T1000 (cell line): ENCODE data around the gene SYT5.
"Not testable (repeated sequence)": the region's sequence is repeated elsewhere in the genome, so short reads cannot be mapped to it uniquely, and the experiment has no call there.

Experiments used
- DNase-seq: peaks from one replicate; lab custom pipeline; 2025; ENCODE audit warnings: mixed read lengths; lab: John Stamatoyannopoulos, UW

SYT5 gene

DNA sequence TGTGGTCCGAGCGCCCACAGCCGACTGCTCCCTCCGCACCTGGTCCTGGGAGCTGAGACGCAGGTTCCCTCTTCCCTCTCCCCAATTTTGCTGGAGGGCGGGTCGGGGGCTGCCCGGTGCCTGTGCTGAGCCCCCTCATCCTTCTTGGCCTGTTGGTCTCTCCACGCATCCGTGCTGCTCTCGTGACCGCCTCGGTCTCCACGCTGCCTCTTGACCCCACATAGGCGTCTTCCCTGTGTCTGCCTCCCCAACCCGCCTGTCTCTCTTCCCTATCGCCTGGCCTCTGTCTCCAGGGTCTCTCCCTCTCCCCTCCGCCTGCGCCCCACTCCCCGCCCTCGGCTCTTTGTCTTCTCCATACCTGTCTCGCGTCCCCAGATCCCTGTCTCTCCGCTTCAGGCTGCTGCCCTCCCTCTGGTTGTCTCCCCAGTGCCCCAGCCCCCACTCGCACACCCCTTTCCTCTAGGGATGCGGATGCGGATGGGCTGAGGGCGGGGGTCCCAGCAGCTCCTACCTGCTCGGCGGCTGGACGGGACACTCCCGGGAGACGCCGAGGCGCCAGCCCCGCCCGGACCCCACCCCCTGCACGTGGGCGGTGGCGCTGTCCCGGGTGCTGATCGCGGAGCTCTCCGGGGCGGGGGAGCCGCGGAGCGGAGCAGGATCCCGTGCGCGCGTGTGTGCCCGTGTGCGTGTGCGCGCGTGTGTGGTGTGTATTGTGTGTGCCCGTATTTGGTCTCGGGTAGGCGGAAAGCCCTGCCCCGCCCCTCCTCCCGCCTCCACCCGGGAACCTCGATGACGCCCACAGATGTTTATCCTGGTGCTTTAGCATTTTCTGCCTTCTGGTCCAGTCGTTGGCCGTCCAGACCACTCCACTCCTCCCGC lies at the start of gene SYT5:
TSS of gene SYT5 (minus strand) at position 684 of the 879 bp plus-strand sequence. CDS start 1,248 bp downstream, outside the sequence.
- DNase-seq: no peak

DNA sequence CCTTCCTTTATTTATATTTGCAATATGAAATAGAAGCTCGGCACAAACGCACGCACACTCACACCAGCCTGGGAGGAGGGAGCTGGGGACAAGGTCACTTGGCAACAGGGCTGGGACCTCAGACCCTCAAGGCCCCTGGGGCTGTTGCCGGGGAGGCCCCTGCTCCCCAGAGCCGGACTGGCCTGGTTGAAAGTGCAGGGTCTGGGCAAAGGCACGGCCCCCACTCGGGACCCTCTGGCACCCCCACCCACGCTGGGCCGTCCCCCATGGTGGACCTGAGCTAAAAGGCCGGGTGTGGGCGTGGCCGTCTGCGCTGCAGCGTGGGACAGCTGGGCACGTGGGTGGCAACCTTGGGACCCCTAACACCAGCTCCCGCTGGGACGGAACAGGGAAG lies 49.7 kb upstream of the SYT5 start:
- no peak for DNase-seq

DNA sequence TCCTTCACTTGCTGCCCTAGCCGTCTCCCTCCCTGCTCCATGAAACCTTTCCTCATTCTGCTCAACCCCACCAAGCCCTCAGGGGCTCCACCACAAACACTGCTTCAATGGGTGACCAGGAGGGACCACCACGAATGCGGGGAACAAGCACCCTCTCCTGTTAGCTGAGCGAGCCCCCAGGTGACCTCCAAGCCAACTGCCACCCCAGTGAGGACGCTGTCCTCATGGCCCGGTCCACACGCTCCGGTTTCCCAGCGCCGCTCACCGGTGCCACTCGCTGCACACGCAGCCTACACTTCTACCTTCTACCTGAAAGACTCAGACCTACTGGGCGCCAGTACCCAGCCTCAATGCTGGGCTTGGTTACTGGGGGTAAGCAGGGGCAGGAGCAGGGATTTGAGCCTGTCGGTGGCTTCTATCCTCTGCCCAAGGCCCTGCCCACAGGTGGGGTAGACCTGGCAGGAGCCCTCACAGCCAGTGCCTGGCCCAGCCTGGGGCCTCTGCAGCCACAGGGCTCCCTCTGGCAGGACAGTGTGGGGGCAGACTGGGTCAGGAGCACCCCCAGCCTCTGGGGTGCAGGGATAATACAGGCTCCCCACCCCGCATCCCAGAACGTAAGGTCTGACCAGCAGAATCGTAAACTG lies 49.2 kb upstream of the SYT5 start:
- DNase-seq: no peak

DNA sequence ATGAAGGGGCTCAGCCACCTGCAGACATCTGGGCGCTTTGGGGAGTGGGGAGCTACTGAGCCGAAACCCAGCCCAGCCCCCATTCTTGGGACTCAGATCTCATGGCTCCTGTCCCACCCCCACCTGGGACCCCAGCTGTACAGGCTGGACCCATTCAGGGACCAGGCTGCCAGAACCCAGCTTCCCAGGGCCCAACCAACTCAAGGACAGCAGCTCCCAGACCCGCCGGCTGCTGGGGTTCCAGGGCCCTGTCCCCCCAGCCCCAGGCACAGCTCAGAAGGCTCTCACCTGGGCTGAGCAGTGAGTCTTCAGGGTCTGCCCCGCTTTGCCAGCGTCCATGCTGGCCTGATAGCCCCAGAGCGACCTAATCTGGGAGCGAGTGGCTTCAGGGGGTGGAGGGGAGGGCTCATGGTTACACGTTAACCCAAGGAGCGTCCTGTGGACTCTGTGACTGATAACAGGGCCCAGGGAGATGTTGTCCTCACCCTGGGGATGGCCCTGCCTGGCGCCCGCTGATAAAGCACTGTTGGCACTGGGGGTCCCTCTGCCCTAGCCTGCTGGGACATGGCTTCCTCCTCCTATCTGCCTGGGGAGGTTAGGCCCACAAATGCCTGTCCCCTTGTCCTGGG lies 48.4 kb upstream of the SYT5 start, which contains the start of gene TMEM86B:
TSS of gene TMEM86B (minus strand) at position 361 of the 629 bp plus-strand sequence. CDS start at position 339, 22 bp downstream.
- DNase-seq: no peak

DNA sequence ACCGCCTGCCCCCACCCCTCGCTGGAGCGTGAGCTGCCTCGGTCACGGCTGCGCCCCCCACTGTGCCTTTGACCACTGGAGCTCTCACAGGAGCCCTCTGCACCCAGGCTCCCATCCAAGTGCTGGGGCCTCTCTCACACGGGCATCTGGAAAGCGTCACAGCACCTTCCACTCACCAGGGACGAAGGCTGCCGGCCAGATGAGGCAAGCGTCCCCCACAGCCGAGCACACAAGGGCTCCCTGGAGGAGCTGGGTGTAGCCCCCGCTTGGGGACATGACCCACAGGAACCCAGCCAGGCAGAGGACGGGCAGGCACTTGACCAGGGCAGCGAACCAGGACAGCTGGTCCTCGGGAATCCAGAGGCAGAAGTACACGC lies 47.9 kb upstream of the SYT5 start:
- DNase-seq: no peak

DNA sequence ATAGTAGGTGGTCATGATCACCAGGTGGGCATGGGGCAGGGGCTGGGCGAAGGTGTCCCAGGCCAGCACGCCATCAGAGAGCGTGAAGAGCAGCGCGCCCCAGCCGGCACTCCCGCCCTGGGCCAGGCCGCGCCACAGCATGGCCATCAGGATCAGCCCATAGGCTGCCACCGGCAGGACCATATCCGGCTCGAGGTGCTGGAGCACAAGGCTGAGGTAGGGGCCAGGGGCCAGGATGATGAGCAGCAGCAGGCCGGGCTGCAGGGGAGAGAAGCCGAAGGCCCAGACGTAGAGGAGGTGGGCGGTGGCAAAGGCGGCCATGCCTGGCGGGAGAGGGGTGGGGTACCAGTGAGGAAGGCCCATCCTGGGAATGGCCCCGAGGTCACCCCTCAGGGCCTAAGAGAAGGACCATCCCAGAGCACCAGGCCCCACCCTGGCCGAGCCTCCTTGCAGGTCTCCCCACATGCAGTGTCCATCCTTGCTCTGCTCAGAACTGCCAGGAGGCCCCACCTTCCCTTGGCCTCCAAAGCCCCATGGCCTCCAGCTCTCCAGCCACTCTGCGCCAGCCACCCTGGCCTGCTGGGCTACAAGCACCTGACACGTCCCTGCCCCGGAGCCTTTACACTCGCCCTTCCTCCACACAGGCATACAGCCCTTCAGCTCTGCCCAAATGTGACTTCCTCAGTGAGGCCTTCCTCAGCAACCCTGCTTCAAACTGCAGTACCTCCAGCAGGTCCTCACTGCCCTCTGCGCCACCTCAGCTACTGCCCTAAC lies 47.3 kb upstream of the SYT5 start:
- DNase-seq: no peak

DNA sequence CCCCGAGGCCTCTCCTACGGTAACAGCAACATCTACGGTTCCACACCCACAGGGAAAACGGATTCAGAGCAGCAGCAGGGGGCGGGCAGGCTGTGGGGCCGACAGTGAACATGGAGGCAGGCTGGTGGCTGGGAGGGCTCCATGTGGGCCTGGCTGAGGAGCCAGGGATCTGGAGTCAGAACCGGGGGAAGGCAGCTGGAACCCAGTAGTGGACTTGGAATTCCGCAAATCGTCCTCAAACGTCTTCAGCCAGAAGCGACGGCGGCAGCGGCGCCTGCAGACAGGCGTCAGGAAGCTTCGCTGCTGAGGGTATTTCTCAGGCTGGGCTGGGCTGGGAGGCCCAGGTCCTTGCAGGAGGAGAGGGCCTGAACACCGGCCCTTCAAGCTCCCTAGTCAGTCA lies 46.7 kb upstream of the SYT5 start:
- no peak for DNase-seq

DNA sequence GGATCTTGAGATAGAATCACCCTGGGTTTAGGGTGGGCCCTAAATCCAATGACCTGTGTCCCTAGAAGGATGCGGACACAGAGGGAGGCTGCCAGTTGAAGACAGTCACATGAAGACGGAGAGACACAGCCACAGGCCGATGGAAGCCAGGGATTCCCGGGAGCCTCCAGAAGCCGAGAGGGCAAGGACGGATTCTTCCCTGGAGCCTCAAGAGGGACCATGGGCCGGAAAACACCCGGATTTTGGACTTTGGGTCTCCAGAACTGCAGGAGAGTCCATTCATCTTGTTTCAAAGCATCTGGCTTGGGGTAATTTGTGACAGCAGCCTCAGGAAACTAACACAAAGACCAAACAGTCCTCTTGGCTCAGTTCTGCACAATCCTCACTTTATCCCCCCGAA lies 46.2 kb upstream of the SYT5 start:
- DNase-seq: no peak

DNA sequence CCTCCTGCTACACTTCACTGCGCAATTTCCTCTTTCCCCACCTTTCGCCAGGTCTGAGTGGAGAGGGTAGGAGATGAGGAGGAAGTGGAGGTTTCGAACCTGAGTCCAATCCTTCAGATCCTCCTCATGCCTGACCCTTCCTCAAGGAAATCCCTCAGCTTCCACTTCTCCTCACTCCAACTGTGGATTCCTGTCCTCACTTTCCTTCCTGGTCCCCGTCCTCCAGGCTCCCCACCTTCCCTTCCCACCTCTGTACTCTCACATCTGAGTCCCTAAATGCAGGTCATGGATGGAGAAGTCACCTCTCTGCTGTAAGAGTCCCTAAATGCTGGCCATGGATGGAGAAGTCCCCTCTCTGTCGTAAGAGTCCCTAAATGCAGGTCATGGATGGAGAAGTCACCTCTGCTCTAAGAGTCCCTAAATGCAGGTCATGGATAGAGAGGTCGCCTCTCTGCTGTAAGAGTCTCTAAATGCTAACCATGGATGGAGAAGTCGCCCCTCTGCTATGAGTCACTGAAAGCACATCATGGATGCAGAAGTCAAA lies 45.4 kb upstream of the SYT5 start:
- DNase-seq: no peak

DNA sequence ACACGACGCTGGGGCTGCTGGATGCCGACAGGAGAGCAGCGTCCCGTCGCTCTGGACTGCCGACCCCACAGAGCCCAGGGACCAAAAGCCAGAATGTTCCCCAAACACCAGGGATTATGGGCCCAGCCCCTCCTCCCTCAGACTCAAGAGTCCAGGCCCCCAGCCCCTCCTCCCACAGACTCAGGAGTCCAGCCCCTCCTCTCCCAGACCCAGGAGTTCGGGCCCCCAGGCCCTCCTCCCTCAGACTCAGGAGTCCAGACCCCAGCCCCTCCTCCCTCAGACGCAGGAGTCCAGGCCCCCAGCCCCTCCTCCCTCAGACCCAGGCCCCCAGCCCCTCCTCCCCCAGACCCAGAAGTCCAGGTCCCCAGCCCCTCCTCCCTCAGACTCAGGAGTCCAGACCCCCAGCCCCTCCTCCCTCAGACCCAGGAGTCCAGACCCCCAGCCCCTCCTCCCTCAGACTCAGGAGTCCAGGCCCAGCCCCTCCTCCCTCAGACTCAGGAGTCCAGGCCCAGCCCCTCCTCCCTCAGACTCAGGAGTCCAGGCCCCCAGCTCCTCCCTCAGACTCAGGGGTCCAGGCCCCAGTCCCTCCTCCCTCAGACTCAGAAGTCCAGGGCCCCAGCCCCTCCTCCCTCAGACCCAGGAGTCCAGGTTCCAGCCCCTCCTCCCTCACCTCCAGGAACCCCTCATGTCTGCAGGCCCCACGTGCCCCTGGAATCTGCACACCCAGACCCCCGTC lies 44.8 kb upstream of the SYT5 start:
- DNase-seq: not testable (repeated sequence)

DNA sequence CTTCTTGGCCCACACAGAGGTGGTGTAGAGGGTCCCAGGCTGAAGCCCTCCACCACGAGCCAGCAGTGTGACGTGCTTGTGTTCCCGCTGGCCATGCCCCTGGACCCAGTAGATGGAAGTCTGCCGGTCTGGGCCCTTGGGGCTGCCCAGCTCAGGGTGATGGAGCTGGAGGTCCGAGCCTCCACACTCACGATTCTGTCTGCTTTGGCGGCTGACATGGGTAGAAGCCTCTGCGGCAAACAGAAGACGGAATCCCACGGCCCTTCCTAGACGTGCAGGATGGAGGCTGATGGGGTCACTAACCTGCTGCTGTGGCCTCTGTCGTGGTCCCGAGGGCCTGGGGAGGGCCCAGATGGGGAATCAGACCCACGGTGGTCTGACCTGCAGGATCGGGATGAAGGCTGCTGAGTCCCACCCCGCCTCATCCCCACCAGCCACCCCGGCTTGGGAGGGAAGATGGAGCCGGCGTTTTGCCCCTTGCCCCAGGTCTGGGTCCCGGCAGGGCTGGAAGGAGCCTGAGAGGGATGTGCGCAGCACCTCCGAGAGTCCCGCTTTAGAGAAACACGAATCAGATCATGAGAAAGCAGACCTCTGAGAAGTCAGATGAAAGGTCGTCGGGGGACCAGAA lies 44.1 kb upstream of the SYT5 start:
- no peak for DNase-seq

DNA sequence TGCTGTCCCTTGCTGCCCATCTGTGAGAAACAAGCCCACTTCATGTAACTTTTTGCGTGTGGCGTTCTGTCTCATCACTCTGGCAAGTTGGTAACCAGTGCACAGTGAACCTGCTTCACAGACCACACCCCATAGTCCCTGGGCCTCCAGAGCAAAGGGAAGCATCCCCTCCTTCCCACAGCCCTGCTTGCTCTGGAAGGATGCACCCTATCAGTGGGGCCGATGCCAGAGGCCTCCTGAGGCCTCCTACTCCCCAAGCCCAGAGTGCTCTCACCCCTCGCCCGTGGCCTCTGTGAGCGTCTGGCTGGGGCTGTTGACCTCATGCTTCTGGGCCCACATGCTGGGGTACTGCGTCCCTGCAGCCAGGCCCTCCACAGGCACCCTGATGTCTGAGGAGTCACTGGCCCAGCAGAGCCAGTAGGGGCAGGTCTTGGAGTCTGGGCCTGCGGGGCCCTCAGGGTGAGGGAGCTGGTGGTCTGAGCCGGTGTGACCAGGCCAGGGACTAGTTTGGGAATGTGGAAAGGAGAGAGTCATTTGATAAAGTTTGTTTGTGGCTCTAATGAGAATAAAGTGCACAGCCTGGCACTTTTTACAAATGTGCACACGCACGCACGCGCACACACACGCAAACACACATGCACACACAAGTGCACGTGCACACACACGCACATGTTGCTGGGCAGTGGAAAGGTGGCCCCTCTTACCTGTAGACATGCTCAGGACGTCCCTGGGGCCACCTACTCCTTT lies 43.4 kb upstream of the SYT5 start:
- DNase-seq: no peak

DNA sequence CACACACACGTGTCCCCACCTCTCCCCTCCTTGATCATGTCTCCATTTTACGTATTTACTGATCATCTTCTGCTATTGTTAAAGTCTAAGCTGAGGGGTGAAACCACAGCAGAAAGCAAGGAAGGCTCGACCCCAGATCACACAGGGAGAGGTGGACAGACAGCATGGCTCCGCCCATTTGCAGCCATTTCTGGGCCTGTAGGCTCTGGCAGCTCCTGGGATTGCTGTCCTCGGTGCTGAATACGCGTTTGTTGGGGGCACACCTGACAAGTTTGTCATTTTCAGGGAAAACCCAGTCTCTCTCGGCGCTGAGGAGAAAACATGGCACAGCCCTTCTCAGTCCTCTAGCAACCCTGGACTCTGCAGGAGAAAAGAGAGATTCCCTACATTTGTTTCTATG lies 40.4 kb upstream of the SYT5 start:
- DNase-seq: no peak

DNA sequence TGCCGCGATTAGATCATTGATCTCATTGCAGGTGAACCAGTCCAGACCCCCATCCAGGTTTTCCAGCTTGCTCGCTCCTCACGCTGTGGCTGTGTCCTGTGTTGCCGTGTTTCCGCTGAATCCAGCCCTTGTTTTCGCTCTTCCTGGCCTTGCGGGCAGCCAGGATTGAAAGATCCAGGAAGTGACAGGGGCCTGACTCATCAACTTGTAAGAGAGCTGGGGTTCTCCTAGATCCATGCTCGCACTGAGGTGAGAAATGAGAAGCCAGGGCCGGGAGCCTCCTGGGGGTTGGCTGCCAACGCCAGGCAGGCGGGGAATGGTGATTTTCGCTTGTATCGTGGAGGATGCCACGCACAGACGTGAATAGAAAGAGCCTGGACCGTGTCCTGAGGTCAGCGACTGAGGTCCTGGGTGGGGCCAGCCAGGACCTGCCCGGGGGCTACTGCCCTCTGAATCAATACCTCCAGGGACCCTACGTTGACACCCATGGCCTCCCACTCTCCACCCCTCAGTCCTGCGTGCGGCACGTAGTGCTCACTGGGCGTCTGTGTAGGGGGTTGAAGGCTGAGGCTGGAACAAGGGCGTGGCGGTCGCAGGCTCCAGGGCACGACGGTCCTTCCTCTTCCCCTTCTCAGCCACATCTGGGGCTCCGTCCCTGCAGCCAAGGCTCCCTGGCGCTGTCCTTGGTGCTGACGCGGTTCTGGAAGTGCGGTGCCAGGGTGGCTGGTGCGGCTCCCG lies 36.5 kb upstream of the SYT5 start:
- peak; percentile 94 for DNase-seq

DNA sequence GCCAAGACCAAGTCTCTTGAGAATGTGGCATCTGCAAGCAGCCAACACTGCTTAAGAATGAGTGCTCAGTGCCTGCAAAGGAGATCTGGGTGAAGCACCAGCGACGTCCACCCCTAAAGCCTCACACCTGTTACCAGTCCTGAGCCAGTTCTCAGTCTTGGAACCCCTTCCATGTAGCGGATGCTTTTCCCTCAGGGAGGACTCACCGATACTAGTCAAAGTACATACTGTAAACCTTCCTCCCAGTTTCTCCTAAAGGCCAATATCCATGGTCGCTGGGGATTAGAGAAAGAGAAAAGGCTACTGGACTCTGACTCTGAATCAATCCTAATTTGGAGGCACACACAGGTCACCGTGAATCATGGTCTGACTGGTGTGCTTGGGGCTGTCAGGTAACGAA lies 33.5 kb upstream of the SYT5 start:
- no peak for DNase-seq

DNA sequence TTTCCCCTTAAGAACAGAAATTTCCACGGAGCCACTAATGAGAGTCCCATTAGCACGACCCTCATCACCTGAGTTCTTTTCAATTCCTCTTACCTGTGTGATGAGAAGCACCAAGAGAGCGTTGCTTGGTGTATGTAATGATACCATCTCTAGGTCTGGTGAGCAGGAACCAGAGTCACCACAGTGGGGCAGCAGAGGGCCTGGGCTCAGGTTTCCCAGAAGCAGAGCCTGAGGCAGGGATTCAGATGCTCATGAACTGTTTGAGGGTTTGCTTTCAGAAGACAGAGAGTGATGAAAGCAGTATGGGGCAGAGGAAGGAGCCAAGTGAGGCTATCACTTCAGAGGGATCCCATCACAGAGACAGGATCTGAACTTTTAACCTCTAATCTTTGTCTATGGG lies 32.4 kb upstream of the SYT5 start:
- DNase-seq: no peak

DNA sequence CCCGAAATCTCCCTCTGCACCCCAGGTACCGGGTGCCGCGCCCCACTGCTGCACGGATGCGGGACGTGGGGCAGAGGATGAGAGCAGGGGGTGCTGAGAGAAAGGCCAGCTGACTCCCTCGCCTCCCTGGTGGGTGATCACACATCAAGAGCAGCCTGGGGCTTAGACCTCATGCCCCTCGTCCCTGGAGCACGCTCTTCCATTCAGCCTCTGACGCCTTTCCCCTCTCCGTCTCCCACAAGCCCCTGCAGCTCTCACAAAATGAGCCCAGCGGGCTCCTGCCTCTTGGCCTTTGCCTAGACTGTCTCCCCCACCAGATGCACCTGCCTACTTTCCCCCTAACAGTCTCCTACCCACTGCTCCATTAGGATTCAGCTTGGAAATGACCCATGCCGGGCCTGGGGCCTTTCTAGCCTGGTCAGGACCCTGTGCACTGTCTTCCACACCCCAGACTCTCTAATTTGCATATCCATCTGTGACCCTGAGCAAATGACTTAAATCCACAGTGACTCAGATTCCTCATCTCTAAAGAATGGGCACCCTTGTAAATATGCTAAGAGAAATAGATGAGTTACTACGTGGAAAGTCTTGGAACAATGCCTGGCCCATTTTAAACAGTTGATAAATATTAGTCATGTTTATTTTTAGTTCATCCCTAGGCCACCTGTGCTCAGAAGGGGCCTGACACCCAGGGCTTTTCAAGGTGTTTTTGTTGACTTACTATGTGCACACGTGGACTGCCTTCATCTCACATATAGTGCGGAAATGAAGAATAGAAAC lies 29.8 kb upstream of the SYT5 start:
- peak; percentile 36 for DNase-seq
